ENCODE measurements around the gene TRA2A. TPM values are rescaled to one million over a fixed set of nuclear protein-coding genes. Genes with fewer than 3 reads are reported as not detected.

The TRA2A gene
- total and polyA plus RNA-seq, 2 of the 13 experiments (the other 11 are each of a cell fraction or from before 2014, with no cell fraction given), result 39.1 to 41.6 TPM

- TF ChIP-seq RXRB (CRISPR knock-in tag; IDR thresholded peaks at IDR 0.05; ENCODE audit: borderline replicate concordance) (no peak), ETS1 (CRISPR knock-in tag; IDR thresholded peaks at IDR 0.05) (no peak), MXD1 (CRISPR knock-in tag; IDR thresholded peaks at IDR 0.05) (no peak; the same call in 1 of the 2 replicates), PRPF4 (IDR thresholded peaks at IDR 0.05; ENCODE audit: low read depth, low read length, poor library complexity, severe bottlenecking) (no peak), ZNF710 (CRISPR knock-in tag; IDR thresholded peaks at IDR 0.05; ENCODE audit: borderline replicate concordance) (no peak), ZNF687 (CRISPR knock-in tag; IDR thresholded peaks at IDR 0.05) (peak; percentile 21), HOXA7 (CRISPR knock-in tag; IDR thresholded peaks at IDR 0.05) (no peak), ZNF281 (CRISPR knock-in tag; IDR thresholded peaks at IDR 0.05; ENCODE audit: borderline replicate concordance) (0 out of 2 replicates have a peak, but pooled peaks have one; percentile 7), ZNF577 (CRISPR knock-in tag; IDR thresholded peaks at IDR 0.05; ENCODE audit: borderline replicate concordance, low read depth) (no peak)
Observed at GRCh38 chr7:23468526-23469149, 63.1 kb downstream of the TRA2A start (continued).

Measured in HepG2 (cell line).